Activated CD4-positive, alpha-beta T cell treated with anti-CD3 and anti-CD28 coated beads, Interleukin-2, amount 50 U/mL, for 24 hours (primary cell): Measurements from ENCODE around the gene ITIH4.
"Not testable (repeated sequence)": the region's sequence is repeated elsewhere in the genome, so short reads cannot be mapped to it uniquely, and the experiment has no call there.

Experiments
- DNase-seq, 2 donors: peaks; one replicate each; pipeline ENCODE4 v3.0.0-alpha.2; 2020; ENCODE audit warnings: low read depth in 1 of 2, low spot score in 1 of 2

Gene ITIH4

DNA sequence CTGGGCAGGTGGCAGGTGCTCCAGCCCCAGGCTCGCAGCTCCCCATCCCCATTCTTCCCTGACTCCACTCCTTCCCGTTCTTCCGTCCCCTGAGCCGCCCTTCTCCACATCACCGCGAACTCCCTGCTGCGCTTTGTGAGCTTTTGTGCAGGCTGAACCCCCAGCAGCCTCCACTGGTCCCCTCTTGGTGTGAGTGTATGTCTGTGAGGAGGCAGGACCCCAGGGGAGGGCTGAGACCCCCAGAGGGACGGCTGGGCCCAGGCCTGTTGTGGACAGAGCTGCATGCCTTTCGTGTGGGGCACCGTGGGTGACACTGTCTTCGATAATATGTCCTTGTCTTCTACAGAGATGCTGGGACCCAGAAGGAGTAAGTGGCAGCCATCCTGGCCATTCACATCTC lies 43.2 kb downstream of the ITIH4 start:
- no peak for DNase-seq

DNA sequence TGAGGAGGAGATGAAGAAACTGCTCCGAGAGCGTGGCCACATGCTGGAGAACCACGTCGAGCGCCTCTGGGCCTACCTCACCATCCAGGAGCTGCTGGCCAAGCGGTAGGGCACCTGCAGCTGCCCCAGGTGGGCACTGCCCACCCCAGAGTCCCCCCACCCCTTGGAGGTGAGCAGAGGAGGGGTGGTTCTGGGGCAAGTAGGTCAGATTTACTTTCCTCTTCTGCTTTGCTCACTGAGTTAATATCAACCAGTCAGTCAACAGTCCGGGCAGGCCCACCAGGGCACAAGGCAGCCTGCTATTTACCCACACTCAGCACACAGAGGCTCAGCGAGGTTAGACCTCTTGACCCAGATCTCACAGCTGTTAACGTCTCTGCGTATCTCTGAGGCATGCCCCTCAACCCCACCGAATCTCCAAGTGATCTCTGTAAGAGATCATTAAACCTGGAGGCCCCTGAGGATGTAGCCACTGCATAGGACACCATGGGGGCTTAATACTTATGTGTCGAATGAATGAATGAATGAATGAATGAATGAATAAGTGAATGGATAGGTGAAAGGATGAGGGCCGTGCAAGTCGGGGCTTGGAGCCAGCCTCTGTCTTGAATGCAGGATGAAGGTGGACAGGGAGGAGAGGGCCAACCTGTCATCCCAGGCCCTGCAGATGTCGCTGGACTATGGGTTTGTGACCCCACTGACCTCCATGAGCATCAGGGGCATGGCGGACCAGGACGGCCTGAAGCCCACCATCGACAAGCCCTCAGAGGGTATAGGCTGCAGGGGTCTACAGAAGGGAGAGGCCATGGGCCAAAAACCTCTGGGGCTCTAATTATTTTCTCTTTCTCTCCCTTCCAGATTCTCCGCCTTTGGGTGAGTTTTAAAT lies 43.9 kb downstream of the ITIH4 start:
- DNase-seq = no peak

DNA sequence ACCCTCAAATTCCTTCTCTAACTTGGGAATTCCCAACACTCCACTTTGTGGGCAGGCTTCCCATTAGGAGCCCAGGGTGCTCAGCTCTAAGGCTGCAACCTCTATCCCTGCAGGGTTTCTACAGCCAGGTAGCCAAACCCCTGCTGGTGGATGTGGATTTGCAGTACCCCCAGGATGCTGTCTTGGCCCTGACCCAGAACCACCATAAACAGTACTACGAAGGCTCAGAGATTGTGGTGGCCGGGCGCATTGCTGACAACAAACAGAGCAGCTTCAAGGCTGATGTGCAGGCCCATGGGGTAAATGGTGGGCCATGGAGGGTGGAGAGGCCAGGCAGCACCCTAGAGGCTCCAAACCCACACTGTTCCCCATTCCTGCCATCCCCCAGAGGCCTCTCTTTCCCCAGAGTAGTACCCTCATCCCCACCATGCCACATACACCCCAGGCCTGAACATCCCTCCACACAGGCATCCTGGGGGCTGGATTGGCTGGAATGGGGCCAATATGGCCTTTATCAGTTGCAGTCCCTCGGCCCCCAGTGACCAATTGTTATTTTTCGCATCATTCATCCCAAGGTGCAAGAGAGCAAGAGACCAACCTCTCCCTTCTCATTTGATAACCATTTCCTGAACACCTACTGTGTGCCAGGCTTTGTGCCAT lies 45.4 kb downstream of the ITIH4 start:
- DNase-seq = no peak

- no peak for DNase-seq
These were observed 46.4 kb downstream of the ITIH4 start for GRCh38 chr3:52784021-52784621.

DNA sequence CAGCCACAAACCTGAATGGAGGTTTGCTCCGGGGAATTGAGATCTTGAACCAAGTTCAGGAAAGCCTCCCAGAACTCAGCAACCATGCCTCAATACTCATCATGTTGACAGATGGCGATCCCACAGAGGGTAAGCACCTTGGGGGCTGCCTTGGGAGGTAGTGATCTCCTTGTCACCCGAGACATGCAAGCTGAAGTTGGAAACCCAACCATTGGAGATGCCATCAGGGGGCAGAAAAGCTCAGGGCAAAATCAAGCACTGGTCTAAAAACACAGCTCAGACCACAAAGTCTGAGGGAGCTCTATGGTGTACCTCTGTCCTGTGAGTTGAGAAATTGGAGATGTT lies 47.3 kb downstream of the ITIH4 start:
- no peak for DNase-seq

- DNase-seq = no peak
These were observed 47.9 kb downstream of the ITIH4 start for GRCh38 chr3:52782412-52783210.

DNA sequence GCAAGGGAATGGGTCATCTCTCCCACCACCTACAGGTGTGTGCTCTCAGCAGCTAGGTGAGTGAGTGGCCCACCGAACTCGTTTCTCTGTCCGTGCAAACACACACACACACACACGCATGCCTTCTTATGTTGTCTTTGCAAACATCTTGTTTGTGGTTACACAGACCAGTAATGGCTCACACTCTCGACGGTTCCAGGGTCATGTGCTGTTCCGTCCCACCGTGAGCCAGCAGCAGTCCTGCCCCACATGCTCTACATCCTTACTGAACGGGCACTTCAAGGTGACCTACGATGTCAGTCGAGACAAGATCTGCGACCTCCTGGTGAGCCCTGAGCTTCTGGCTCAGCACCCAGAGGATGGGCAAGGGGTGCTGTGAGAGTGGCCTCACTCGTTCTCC lies 48.7 kb downstream of the ITIH4 start:
- no peak for DNase-seq

GRCh38 chr3:52779837-52780585 lies 50.5 kb downstream of the ITIH4 start:
- DNase-seq = no peak

GRCh38 chr3:52779011-52779836 lies 51.2 kb downstream of the ITIH4 start:
- no peak for DNase-seq

DNA sequence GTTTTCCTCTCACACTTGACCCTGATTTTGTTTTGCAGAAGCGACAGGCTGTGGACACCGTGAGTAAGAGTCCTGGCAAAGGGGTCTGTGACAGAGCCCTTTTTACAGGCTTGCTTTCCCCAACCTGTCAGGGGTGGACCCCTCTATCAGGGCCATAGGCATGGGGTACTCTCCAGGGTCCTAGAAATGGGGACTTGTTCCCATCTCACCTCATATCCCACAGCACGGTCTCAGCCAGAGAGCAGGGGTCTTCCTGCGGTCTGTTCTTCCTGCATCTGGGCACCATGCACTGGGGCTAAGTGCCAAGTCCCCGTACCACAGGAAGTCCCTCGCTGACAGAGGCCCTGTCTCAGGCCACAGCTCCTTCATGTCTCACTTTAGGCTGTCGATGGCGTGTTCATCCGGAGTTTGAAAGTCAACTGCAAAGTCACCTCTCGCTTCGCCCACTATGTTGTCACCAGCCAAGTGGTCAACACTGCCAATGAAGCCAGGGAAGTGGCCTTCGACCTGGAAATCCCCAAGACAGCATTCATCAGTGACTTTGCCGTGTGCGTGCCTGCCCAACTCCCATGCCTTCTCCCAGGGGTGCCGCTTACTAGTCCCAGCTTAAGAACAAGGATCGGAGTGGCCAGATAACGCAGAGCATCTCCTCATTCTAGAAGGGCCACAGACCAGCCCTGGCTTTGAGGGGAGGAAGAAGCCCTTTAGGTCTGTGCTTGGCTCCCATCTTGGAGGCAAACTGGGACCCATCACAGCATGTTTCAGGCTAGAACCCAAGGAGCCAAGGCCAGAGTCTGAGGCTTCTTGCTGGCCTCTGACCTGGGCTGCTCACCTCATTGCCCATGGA lies 52.3 kb downstream of the ITIH4 start:
- DNase-seq = no peak

DNA sequence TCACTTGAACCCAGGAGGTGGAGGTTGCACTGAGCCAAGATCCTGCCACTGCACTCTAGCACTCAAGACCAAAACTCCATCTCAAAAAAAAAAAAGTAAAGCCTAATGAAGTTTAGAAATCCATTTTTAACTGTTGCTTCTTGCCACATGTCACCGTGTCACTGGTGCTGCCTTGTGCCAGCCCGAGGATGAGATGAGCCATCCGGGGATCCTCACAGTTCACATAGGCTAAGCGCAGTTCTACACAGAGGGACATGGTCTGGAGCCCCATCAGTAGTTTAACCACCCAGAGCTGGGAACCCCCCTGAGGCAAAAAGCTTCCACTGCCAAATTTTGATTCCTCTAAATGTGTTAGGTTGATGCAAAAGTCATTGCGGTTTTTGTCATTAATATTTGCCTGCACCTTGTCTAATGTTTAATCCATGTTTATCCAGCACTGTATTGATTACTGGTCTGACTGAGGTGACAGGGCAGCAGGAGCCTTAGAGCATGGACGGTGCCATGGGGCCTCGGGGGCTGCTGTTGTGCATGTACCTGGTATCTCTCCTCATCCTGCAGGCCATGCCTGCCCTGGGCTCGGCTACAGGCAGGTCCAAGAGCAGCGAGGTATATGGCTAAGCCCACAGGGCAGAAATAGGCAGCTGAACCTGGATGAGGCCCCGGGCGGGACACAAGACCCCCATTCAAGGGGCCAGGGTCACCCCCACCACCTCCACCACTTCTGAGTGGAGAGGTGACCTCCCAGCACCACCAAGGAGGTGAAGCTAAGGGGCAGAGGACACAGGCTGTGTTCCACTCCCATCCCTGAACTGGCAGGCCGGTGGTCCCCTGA lies 53.1 kb downstream of the ITIH4 start, which contains the start of gene ITIH1:
ITIH1 (plus strand) TSS at position 473 of the 832 bp plus-strand sequence; CDS start at position 490, 17 bp downstream.
- no peak for DNase-seq

DNA sequence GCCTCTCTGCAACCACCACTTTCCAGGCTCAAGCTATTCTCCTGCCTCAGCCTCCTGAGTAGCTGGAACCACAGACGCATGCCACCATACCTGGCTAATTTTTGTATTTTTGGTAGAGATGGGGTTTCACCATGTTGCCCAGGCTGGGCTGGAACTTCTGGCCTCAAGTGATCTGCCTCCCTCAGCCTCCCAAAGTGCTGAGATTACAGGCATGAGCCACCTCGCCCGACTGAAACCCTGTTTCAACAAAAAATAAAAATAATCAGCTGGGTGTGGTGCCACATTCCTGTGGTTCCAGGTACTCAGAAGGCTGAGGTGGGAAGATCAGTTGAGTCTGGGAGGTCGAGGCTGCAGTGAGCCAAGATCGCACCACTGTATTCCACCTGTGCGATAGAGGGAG lies 54.0 kb downstream of the ITIH4 start:
- not testable (repeated sequence) for DNase-seq

DNA sequence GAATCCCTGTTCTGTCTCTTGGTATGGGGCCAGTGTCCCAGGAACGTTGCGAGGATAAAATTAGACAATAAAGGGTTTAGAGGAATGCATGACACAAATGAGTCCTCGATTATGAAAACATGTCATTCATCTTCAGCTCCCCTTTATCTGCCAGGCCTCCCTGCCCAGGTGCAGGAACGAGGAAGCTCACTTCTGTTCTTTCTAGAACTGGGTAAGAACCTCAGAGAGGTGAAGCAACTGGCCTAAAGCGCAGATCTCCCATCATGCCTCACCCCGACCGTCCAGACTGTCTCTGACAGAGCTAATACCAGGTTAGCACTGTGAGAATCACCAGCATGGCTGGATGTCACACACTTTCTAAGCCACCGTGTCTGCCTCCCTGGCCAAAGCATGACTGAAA lies 54.6 kb downstream of the ITIH4 start:
- no peak for DNase-seq

GRCh38 chr3:52774901-52775864 lies 55.3 kb downstream of the ITIH4 start:
- DNase-seq = no peak

DNA sequence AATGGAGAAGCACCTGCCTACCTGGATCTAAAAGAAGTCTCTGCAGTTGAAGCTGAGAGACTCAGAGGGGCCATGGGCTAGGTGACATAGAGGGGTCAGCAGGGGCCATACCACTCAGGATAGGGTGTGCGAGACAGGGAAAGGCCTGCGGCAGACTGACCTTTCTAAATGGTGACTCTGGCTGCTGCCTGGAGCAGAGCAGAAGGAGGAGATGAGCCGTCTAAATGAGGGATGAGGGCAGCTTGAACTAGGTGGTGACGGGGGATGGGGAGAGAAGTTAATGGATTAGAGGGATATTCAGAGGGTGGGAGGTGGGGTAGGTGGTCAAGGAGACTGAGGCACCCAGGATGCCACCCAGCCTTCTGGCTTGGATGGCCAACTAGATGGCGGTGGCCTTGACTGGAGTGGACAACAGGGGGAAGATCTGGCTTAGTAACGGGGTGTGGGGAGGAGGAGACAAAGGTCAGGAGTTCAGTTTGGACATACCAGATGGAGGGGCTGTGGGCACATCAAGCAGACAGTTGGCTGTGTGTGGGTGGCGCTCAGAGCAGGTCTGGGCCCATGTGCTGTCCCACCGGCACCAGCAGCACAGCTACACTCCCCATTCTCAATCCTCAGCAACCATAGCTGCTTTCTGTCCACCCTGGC lies 56.3 kb downstream of the ITIH4 start:
- DNase-seq = no peak

DNA sequence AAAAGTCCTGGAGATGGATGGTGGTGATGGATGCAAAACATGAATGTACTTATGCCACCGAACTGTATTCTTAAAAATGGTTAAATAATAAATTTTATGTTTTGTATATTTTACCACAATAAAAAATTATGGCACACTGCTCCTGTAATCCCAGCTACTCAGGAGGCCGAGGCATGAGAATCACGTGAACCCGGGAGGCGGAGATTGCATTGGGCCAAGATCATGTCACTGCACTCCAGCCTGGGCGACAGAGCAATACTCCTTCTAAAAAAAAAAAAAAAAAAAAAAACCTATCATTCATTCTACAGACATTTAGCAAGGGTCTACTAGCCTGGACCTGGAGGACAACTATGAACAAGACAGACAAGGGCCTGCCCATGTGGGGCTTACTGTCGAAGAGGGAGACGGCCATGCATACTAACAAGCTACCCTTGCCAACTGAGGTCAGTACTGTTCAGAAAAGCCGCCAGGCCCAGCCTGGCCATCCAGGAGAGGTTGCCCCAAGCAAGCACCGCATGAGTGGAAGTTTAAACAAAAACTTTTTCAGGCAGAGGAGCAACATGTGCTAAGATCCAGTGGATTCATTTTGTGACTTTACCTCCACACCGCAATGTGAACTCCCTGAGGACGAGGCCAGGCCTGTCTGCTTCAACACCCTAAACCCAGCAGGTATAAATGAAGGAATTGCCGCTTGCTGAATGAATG lies 57.0 kb downstream of the ITIH4 start:
- DNase-seq = no peak
